HepG2 (cell line): ENCODE measurements around the gene PXYLP1. TPM values are rescaled to one million over a fixed set of nuclear protein-coding genes. Genes with fewer than 3 reads are reported as not detected.
A peak's percentile ranks its signal among the peaks of the same experiment; 100 is the strongest.

Experiments used
- AKAP8 ChIP-seq: sonication (generic); formaldehyde crosslinking; IDR thresholded peaks from 2 replicates; pipeline ENCODE4 v1.5.1; 2020; ENCODE audit warnings: mild to moderate bottlenecking, missing genetic modification reagents
- FOXM1 ChIP-seq: sonication (generic); formaldehyde crosslinking; IDR thresholded peaks from 2 replicates; pipeline ENCODE4 v1.5.0; 2020; ENCODE audit warnings: missing genetic modification reagents
- PHF20 ChIP-seq: sonication (generic); formaldehyde crosslinking; IDR thresholded peaks from 2 replicates; pipeline ENCODE4 v1.5.0; 2020; ENCODE audit warnings: mild to moderate bottlenecking, missing genetic modification reagents
- RFX3 ChIP-seq: IDR thresholded peaks from 2 replicates; pipeline ENCODE4 v1.6.1; 2016; ENCODE audit warnings: missing biosample characterization, missing genetic modification reagents
- RXRB ChIP-seq: IDR thresholded peaks from 2 replicates; pipeline ENCODE4 v1.6.1; 2016; ENCODE audit warnings: borderline replicate concordance, missing genetic modification reagents, missing compliant biosample characterization
- TP53 ChIP-seq: sonication (generic); formaldehyde crosslinking; conservative IDR thresholded peaks from 2 replicates; pipeline ENCODE4 v1.4.0; 2020; ENCODE audit warnings: missing genetic modification reagents
- ZBTB42 ChIP-seq: sonication (generic); formaldehyde crosslinking; IDR thresholded peaks from 2 replicates; pipeline ENCODE4 v1.5.0; 2020; ENCODE audit warnings: mild to moderate bottlenecking, missing genetic modification reagents
- ZFP41 ChIP-seq: sonication (generic); formaldehyde crosslinking; IDR thresholded peaks from 2 replicates; pipeline ENCODE4 v1.4.0; 2020; ENCODE audit warnings: mild to moderate bottlenecking, missing genetic modification reagents, borderline replicate concordance
- ZFP62 ChIP-seq: sonication (generic); formaldehyde crosslinking; IDR thresholded peaks from 2 replicates; pipeline ENCODE4 v1.4.0; 2020; ENCODE audit warnings: missing genetic modification reagents
- ZKSCAN1 ChIP-seq: fragments of 150-350 bp; IDR thresholded peaks from 2 replicates; pipeline ENCODE4 v1.6.1; 2014; ENCODE audit warnings: low read length
- ZKSCAN5 ChIP-seq: sonication (generic); formaldehyde crosslinking; IDR thresholded peaks from 2 replicates; pipeline ENCODE4 v1.5.1; 2020; ENCODE audit warnings: mild to moderate bottlenecking, missing genetic modification reagents
- ZNF274 ChIP-seq: sonication (generic); formaldehyde crosslinking; IDR thresholded peaks from 2 replicates; pipeline ENCODE4 v1.5.1; 2020; ENCODE audit warnings: mild to moderate bottlenecking, missing genetic modification reagents
- ZNF407 ChIP-seq: sonication (generic); formaldehyde crosslinking; IDR thresholded peaks from one replicate; pipeline ENCODE4 v1.5.1; 2020; ENCODE audit warnings: mild to moderate bottlenecking, missing genetic modification reagents; ENCODE audit errors: not compliant biosample characterization
- ZNF460 ChIP-seq: sonication (generic); formaldehyde crosslinking; IDR thresholded peaks from 2 replicates; pipeline ENCODE4 v1.5.1; 2020; ENCODE audit warnings: missing genetic modification reagents, mild to moderate bottlenecking, borderline replicate concordance
- ZNF569 ChIP-seq: sonication (generic); formaldehyde crosslinking; IDR thresholded peaks from 2 replicates; pipeline ENCODE4 v1.5.0; 2020; ENCODE audit warnings: mild to moderate bottlenecking, missing genetic modification reagents, moderate library complexity, borderline replicate concordance
- ZNF75D ChIP-seq: sonication (generic); formaldehyde crosslinking; IDR thresholded peaks from 2 replicates; pipeline ENCODE4 v1.8.1; 2023; ENCODE audit warnings: missing genetic modification reagents, mild to moderate bottlenecking, borderline replicate concordance
- ZNF879 ChIP-seq: sonication (generic); formaldehyde crosslinking; IDR thresholded peaks from 2 replicates; pipeline ENCODE4 v1.8.1; 2023; ENCODE audit warnings: missing genetic modification reagents
- ZSCAN30 ChIP-seq: sonication (generic); formaldehyde crosslinking; IDR thresholded peaks from 2 replicates; pipeline ENCODE4 v1.5.0; 2020; ENCODE audit warnings: mild to moderate bottlenecking, missing genetic modification reagents
- polyA plus RNA-seq, 8 experiments: library from polyadenylated mRNA; depleted of rRNA in 3 of 8; stranded (reverse) in 7 of 8; unstranded in 1 of 8; fragments of >200 nt; fragmentation: Illumina TruSeq in 4 of 8; extraction: Trizol in 4 of 8; gene quantifications; 2 replicates each; pipeline versions ENCODE4 v1.2.1 to v1.2.3, GENCODE V29; 2011 to 2016; ENCODE audit warnings: low read depth in 4 of 8, missing spikeins in 1 of 8, mixed read lengths in 1 of 8; ENCODE audit not compliant: insufficient read depth in 1 of 8
- total RNA-seq, 5 experiments: library from RNA; depleted of rRNA; stranded (reverse); fragments of >200 nt; fragmentation: Illumina TruSeq; extraction: Trizol; gene quantifications; 2 replicates each; pipeline ENCODE4 v1.2.3, GENCODE V29; 2016; ENCODE audit warnings: low read depth in 1 of 5
- TF ChIP-seq, protein P1 (sequence below): sonication (generic); formaldehyde crosslinking; IDR thresholded peaks from 2 replicates; pipeline ENCODE4 v1.4.0; 2020; ENCODE audit warnings: missing genetic modification reagents; ENCODE audit errors: not compliant biosample characterization
- TF ChIP-seq, protein P2 (sequence below): IDR thresholded peaks from 2 replicates; pipeline ENCODE4 v1.6.1; 2016; ENCODE audit warnings: low read depth, control low read depth

Gene PXYLP1
- total and polyA plus RNA-seq, 2 of the 13 experiments (the other 11 are each of a cell fraction or from before 2014, with no cell fraction given) = 4.9 to 8.1 TPM

- TF ChIP-seq FOXM1 (0 out of 2 replicates have a peak, but pooled peaks have one; percentile 39), RFX3 (no peak), ZSCAN30 (CRISPR knock-in tag) (no peak), ZKSCAN1 (no peak), RXRB (CRISPR knock-in tag) (peak; percentile 66; the same call in 1 of the 2 replicates), TP53 (peak; percentile 50; the same call in 1 of the 2 replicates), AKAP8 (CRISPR knock-in tag) (peak; percentile 55; the same call in 1 of the 2 replicates), ZNF460 (CRISPR knock-in tag) (no peak; the same call in 1 of the 2 replicates), ZNF274 (CRISPR knock-in tag) (peak; percentile 36; the same call in 1 of the 2 replicates), ZFP41 (CRISPR knock-in tag) (no peak), ZBTB42 (no peak), ZNF569 (CRISPR knock-in tag) (no peak), ZFP62 (CRISPR knock-in tag) (no peak), ZNF407 (CRISPR knock-in tag) (peak; percentile 27), ZNF75D (CRISPR knock-in tag) (no peak), ZNF879 (0 out of 2 replicates have a peak, but pooled peaks have one; percentile 50), ZKSCAN5 (CRISPR knock-in tag) (no peak), PHF20 (CRISPR knock-in tag) (peak; percentile 93)
- TF ChIP-seq, protein P1, sequence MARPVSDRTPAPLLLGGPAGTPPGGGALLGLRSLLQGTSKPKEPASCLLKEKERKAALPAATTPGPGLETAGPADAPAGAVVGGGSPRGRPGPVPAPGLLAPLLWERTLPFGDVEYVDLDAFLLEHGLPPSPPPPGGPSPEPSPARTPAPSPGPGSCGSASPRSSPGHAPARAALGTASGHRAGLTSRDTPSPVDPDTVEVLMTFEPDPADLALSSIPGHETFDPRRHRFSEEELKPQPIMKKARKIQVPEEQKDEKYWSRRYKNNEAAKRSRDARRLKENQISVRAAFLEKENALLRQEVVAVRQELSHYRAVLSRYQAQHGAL = no peak
- TF ChIP-seq, protein P2, sequence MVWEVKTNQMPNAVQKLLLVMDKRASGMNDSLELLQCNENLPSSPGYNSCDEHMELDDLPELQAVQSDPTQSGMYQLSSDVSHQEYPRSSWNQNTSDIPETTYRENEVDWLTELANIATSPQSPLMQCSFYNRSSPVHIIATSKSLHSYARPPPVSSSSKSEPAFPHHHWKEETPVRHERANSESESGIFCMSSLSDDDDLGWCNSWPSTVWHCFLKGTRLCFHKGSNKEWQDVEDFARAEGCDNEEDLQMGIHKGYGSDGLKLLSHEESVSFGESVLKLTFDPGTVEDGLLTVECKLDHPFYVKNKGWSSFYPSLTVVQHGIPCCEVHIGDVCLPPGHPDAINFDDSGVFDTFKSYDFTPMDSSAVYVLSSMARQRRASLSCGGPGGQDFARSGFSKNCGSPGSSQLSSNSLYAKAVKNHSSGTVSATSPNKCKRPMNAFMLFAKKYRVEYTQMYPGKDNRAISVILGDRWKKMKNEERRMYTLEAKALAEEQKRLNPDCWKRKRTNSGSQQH (CRISPR knock-in tag) = peak; percentile 76; the same call in 1 of the 2 replicates
Measured at GRCh38 chr3:141311496-141312353, 80.1 kb downstream of the PXYLP1 start (continued).
